CD4-positive, alpha-beta T cell treated with Interferon alpha-2 for 1 hour (primary cell): ENCODE results near the gene CXCL8.
"Not testable (repeated sequence)": the region's sequence is repeated elsewhere in the genome, so short reads cannot be mapped to it uniquely, and the experiment has no call there.

Source experiments
- DNase-seq, 2 donors: peaks; one replicate each; pipeline ENCODE4 v3.0.0-alpha.2; 2020 to 2022

CXCL8 gene

GRCh38 chr4:73740353-73740778 is at the start of gene CXCL8:
Gene CXCL8, plus strand, starts transcription at chr4:73740569. Its CDS starts 90 bp downstream, at chr4:73740659.
- DNase-seq: peak; percentile 7 to 64

DNA sequence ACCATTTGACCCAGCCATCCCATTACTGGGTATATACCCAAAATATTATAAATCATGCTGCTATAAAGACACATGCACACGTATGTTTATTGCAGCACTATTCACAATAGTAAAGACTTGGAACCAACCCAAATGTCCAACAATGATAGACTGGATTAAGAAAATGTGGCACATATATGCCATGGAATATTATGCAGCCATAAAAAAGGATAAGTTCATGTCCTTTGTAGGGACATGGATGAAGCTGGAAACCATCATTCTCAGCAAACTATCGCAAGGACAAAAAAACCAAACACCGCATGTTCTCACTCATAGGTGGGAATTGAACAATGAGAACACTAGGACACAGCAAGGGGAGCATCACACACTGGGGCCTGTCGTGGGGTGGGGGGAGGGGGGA is 49.2 kb upstream of the CXCL8 start:
- DNase-seq: not testable (repeated sequence)

DNA sequence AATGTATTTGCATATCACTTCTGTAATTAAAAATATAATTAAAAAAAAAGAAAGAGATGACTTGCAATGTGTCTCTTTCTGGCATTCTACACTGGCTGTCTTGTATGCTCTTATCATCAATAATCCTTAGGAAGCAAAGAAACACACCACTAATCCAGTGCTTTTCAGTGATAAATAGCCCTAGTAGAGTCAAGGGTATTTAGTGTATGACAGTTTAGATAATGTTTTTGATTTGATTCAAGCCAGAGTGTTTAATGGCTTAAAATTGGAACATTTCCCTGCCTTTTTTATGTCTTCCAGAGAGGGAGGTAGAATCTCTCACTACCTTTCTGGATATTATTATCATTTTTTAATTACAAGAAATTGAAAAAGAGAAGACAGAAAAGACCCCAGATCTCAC is 48.6 kb upstream of the CXCL8 start:
- DNase-seq: no peak

- no peak for DNase-seq
Measured at GRCh38 chr4:73692254-73692653, 48.1 kb upstream of the CXCL8 start.

GRCh38 chr4:73692701-73693100 is 47.7 kb upstream of the CXCL8 start:
- no peak for DNase-seq

DNA sequence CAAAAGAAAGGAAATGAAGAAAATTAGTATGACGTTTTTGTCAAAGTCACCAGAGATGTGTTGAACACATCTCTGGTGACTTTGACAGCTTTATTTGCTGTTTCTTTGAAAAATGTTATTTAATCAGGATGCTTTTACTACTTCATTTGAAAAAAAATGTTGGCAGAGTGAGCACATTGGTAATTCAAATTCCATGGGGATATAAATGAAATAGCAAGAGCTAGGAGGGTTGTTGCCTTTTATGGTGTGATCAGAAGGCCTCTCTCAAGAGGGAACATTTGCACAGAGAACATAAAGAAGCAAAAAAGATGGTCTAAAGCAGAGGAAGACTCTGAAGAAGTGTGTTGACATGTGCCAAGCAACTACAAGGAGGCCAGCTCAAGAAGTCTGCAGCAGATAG is 46.6 kb upstream of the CXCL8 start:
- DNase-seq: no peak

- no peak for DNase-seq
Measured at GRCh38 chr4:73698217-73698616, 42.2 kb upstream of the CXCL8 start.

DNA sequence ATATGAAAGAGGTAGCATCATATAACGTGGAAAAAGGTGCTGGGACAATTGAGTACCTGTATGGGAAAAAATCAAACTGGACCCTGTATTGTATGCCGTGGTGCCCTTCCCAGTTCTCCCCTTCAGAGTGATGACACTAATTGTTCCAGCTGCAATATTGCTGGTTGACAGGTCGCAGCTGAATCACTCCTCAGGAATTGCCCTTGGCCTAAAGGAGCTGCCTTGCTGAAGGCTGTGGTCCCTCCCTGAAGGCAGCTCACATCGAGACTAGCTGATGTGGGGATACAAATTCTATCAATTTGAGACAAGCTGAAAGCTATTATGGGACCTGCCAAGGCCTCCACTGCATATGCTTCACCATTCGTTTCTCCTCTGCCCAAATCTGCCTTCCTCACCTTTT is 39.3 kb upstream of the CXCL8 start:
- no peak for DNase-seq

- no peak for DNase-seq
Measured at GRCh38 chr4:73702796-73703287, 37.5 kb upstream of the CXCL8 start.

GRCh38 chr4:73703320-73703719 is 37.0 kb upstream of the CXCL8 start:
- DNase-seq: no peak

- DNase-seq: peak; percentile 23 to 68
Measured at GRCh38 chr4:73704314-73705055, 35.9 kb upstream of the CXCL8 start.

GRCh38 chr4:73705056-73705432 is 35.3 kb upstream of the CXCL8 start:
- DNase-seq: no peak

DNA sequence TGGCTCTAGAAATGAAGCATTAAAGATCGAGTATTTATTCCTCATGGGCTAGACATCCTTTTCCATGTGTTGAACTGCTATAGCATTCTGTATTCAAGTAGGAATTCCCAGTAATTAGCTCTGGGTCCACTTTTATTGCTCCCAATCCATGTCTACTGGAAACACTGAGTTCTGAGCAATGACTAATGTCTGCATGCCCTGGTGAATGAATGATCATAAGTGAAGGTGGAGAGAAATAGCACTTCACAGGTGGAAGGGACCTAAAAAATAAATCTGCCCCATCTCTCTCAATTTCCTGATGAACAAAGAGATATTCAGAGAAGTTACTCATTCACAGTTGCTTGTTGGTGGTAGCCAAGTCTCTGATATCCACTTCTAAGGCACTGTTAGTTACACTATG is 34.6 kb upstream of the CXCL8 start:
- DNase-seq: no peak

GRCh38 chr4:73706811-73707210 is 33.6 kb upstream of the CXCL8 start:
- no peak for DNase-seq

DNA sequence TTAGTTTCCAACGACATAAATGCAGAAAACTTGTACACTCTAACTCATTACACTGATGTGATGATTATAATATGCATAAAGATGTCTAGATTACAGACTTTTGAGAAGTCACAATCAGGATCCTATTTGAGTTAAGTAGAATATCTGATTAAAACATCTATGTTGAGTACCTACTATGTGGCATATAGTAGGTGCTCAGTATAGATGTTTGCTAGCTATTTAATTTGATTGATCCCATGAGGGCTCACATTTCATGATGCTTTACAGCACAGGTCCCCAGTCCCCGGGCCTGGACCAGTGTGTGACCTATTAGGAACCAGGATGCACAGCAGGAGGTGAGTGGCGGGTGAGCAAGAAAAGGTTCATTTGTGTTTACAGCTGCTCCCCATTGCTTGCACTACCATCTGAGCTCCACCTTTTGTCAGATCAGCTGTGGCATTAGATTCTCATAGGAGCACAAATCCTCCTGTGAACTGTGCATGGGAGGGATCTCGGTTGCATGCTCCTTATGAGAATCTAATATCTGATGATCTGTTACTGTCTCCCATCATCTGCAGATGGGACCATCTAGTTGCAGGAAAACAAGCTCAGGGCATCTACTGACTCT is 33.0 kb upstream of the CXCL8 start:
- DNase-seq: no peak

DNA sequence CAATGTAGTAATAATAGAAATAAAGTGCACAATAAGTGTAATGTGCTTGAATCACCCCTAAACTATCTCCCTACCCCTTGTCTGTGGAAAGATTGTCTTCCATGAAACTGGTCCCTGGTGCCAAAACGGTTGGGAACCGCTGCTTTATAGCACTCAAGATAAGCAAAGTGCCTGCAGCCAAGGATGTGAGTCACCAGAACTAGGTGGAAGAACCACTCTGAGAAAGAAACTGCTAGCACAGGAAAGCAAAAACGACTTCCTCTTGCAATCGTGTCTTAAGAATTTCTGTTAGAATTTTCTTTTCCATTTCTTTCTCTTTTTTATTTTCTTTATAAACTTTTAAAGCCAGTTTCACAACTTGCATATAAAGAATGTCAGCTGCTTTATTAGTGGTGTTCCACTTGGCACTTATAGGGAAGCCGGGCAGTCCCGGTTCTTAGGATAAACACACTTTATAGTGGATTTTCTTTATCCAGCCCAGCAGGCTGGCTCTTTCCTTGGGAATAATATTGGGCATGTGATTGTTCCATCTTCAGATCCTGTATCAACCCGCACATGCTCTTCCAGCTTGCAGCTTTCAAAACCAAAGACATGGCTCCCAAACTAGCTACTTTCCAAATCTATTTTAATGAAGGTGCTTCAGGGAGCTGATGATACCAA is 32.3 kb upstream of the CXCL8 start:
- DNase-seq: no peak

GRCh38 chr4:73709451-73710033 is 30.8 kb upstream of the CXCL8 start:
- DNase-seq: no peak

GRCh38 chr4:73710094-73710493 is 30.3 kb upstream of the CXCL8 start:
- no peak for DNase-seq

GRCh38 chr4:73711989-73712388 is 28.4 kb upstream of the CXCL8 start:
- no peak for DNase-seq

- DNase-seq: no peak
Measured at GRCh38 chr4:73713650-73714049, 26.7 kb upstream of the CXCL8 start.

- no peak for DNase-seq
Measured at GRCh38 chr4:73714647-73715046, 25.7 kb upstream of the CXCL8 start.

DNA sequence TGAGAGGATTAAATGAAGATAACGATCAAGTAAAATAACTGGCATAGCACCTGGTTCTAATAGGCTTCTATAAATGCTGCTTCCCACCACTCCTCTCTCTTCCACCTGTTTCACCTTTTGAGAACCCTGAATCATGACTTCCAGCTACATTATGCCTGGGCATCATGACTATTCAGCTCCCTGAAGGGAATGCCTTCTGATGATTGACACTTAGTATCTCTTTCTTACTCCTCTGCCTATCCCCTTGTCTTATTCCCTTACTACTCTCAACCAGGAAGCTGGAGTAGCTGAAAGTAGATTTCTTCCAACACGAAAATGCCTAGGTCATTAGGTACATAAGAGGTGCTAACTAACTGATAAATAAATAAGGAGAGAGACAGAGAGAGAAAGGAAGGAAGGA is 24.7 kb upstream of the CXCL8 start:
- DNase-seq: no peak
